ENCODE measurements around the gene COCH. TPM values are rescaled to one million over a fixed set of nuclear protein-coding genes. Genes with fewer than 3 reads are reported as not detected.
A peak's percentile ranks its signal among the peaks of the same experiment; 100 is the strongest.

The COCH gene
- total RNA-seq, 1 experiment from 2014 or later = 9.4 TPM

- no peak for TF ChIP-seq FOXP4 (CRISPR knock-in tag; IDR thresholded peaks at IDR 0.05)
These were observed 34.5 kb downstream of the COCH start (continued) for GRCh38 chr14:30908826-30909225.

DNA sequence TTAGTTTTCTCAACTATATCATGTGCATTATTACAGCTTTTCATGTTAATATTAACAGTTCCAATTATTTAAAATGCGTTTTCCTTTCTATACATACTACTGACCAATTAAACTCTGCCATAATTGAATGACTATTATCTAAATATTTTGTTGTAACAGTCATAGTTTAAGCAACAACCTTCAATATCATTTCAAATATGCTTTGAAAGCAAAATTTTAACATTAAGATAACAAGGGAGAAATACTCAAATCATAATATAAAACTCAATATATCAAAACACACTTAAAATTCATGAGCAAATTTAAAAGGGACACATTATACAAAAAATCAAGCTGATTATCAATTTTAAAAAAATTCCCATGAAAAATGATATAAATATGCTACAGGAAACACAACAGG is 40.5 kb downstream of the COCH start:
- POLR2A ChIA-PET = no interaction called here
- Mint-ChIP-seq H3K9me3 (no peaks in the 10 kb centered on the region), H3K4me1 (no peaks in the 10 kb centered on the region), H3K27me3 (ENCODE audit: low read depth) (no peaks in the 10 kb centered on the region), H3K4me3 (no peak overlapping the region), H3K36me3 (peaks cover 16% of the 10 kb centered on the region), H3K27ac (no peak overlapping the region)
- CTCF ChIA-PET = interaction anchor here (1.7 kb wide), 1 partner anchor 11 kb away, joined by 3 read pairs; no protein-coding TSS in a partner anchor
- ATAC-seq (no peak), DNase-seq (ENCODE audit: low spot score) (no peak)
- TF ChIP-seq TP53 (CRISPR knock-in tag; IDR thresholded peaks at IDR 0.05) = no peak
- no peak for TF ChIP-seq TEAD1 (CRISPR knock-in tag; IDR thresholded peaks at IDR 0.05)
- no peak for TF ChIP-seq ZSCAN18 (CRISPR knock-in tag; IDR thresholded peaks at IDR 0.05)
- TF ChIP-seq MLX (CRISPR knock-in tag; IDR thresholded peaks at IDR 0.05) = no peak
- no peak for TF ChIP-seq PRRX2 (CRISPR knock-in tag; IDR thresholded peaks at IDR 0.05)
- TF ChIP-seq MXD4 (CRISPR knock-in tag; IDR thresholded peaks at IDR 0.05; ENCODE audit: borderline replicate concordance) = no peak
- no peak for TF ChIP-seq CBFB (CRISPR knock-in tag; IDR thresholded peaks at IDR 0.05; ENCODE audit: low read depth)
- TF ChIP-seq ZNF121 (CRISPR knock-in tag; IDR thresholded peaks at IDR 0.05) = no peak
- no peak for TF ChIP-seq EMX1 (CRISPR knock-in tag; IDR thresholded peaks at IDR 0.05)
- no peak for TF ChIP-seq HMGA2 (CRISPR knock-in tag; IDR thresholded peaks at IDR 0.05)
- no peak for TF ChIP-seq TEAD4 (CRISPR knock-in tag; IDR thresholded peaks at IDR 0.05)

GRCh38 chr14:30915596-30915995 is 41.2 kb downstream of the COCH start:
- CTCF ChIA-PET = interaction anchor here (1.1 kb wide), 1 partner anchor 259 kb away, joined by 3 read pairs; no protein-coding TSS in a partner anchor
- no peak for DNase-seq (ENCODE audit: low spot score)
- Mint-ChIP-seq H3K27me3 (ENCODE audit: low read depth) (no peaks in the 10 kb centered on the region), H3K9me3 (no peaks in the 10 kb centered on the region), H3K36me3 (peaks cover 16% of the 10 kb centered on the region), H3K4me1 (peaks cover under 1% of the 10 kb centered on the region; the same call in 1 of the 2 replicates), H3K4me3 (no peak overlapping the region), H3K27ac (no peak overlapping the region)
- TF ChIP-seq FOXP1 (CRISPR knock-in tag; IDR thresholded peaks at IDR 0.05; ENCODE audit: borderline replicate concordance) (no peak), MAX (CRISPR knock-in tag; IDR thresholded peaks at IDR 0.05) (no peak), SP1 (CRISPR knock-in tag; conservative IDR thresholded peaks at IDR 0.05) (no peak), ATF3 (CRISPR knock-in tag; conservative IDR thresholded peaks at IDR 0.05) (no peak)
- POLR2A ChIA-PET = no interaction called here
- no peak for ATAC-seq

DNA sequence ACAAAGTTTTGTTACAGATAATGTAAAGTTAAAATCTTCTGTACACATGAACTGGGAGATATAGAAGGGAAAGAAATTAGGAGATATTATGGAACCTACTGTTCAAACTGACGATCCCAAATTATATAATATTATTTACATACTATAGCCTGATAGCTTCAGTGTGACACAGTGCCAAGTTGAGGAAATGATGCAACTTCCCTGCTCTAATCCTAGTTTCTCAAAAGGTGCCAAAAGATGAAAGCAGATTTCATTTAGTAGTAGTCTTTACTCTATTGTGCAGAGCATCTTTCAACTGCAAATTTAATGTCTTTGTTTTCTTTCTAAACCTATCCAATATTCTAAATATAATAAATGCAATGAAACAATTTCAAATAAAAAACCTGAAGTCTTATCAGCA is 46.9 kb downstream of the COCH start:
- no peak overlapping the region for H3K27ac Mint-ChIP-seq
- no peaks in the 10 kb centered on the region for H3K9me3 Mint-ChIP-seq
- ChIA-PET CTCF (no interaction called here), POLR2A (no interaction called here)
- H3K4me3 Mint-ChIP-seq = no peak overlapping the region
- H3K4me1 Mint-ChIP-seq = peaks cover 17% of the 10 kb centered on the region
- peaks cover 4% of the 10 kb centered on the region for H3K36me3 Mint-ChIP-seq
- H3K27me3 Mint-ChIP-seq (ENCODE audit: low read depth) = no peaks in the 10 kb centered on the region
- ATAC-seq (no peak), DNase-seq (ENCODE audit: low spot score) (no peak)
- no peak for TF ChIP-seq SOX15 (CRISPR knock-in tag; IDR thresholded peaks at IDR 0.05)
- peak; percentile 61; the same call in 1 of the 2 replicates for TF ChIP-seq GABPB1 (CRISPR knock-in tag; IDR thresholded peaks at IDR 0.05)

All from WTC11 (cell line).